OCI-LY1 (cell line): Measurements from ENCODE around the gene DECR2.

Source experiments
- CTCF ChIP-seq: fragments of 200-600 bp; sonication (generic), shearing (Covaris generic); IDR thresholded peaks from 2 replicates; pipeline ENCODE4 v1.5.1; 2017; ENCODE audit warnings: mild to moderate bottlenecking, antibody characterized with exemption, low read length, moderate library complexity, mixed read lengths
- EZH2 ChIP-seq: fragments of 200-600 bp; sonication (generic), shearing (Covaris generic); IDR thresholded peaks from 2 replicates; pipeline ENCODE4 v1.8.0; 2017; ENCODE audit warnings: borderline replicate concordance, mixed run types, mild to moderate bottlenecking, antibody characterized with exemption, low read length, moderate library complexity, mixed read lengths

- TF ChIP-seq CTCF (no peak), EZH2 (no peak)
These were observed 25.2 kb downstream of the DECR2 start for GRCh38 chr16:426906-427249.
